Measurements from ENCODE around the gene UQCC2. TPM values are rescaled to one million over a fixed set of nuclear protein-coding genes. Genes with fewer than 3 reads are reported as not detected.

The UQCC2 gene
- total and polyA plus RNA-seq, 2 donors (not counting 1 experiment from before 2014, with no cell fraction given), result 13.2 to 16.6 TPM

- Mint-ChIP-seq H3K4me3 (no peak overlapping the region), H3K27ac (no peak overlapping the region), H3K4me1 (peaks cover 4% of the 10 kb centered on the region), H3K9me3 (ENCODE audit: insufficient read depth) (no peaks in the 10 kb centered on the region), H3K27me3 (peaks cover 30% of the 10 kb centered on the region)
- Histone ChIP-seq H3K4me1 (ENCODE audit: control insufficient read depth in 2 of 2, insufficient read depth in 2 of 2, low read length in 2 of 2) (peaks cover 0 to 3% of the 10 kb centered on the region in 2 donors), H3K4me2 (replicated peaks; ENCODE audit: low read depth, low read length, poor library complexity, severe bottlenecking) (no peak overlapping the region), H4K20me1 (ENCODE audit: control insufficient read depth, insufficient read depth, low read length, poor library complexity, severe bottlenecking) (no peaks in the 10 kb centered on the region), H3K9ac (ENCODE audit: low read length) (no peak overlapping the region), H3K4me3 (ENCODE audit: control extremely low read depth in 1 of 5, extremely low read depth in 1 of 5, insufficient read depth in 1 of 5, low read depth in 2 of 5, low read length in 4 of 5) (no peak overlapping the region), H3K9me3 (ENCODE audit: control extremely low read depth in 1 of 3, control insufficient read depth in 2 of 3, insufficient read depth in 1 of 3, low read length in 2 of 3) (no peaks in the 10 kb centered on the region), H3K79me2 (ENCODE audit: control insufficient read depth, insufficient read depth, low read length) (no peaks in the 10 kb centered on the region), H3K27ac (ENCODE audit: low read length in 2 of 2) (no peak overlapping the region), H2AFZ (ENCODE audit: insufficient read depth, low read depth, low read length, poor library complexity, severe bottlenecking) (no peak overlapping the region), H3K27me3 (replicated peaks in 1 of 4; ENCODE audit: control extremely low read depth in 1 of 4, control insufficient read depth in 3 of 4, insufficient read depth in 4 of 4, low read length in 3 of 4) (peaks cover 0 to 7% (median 2%) of the 10 kb centered on the region in 4 experiments), H3K36me3 (replicated peaks in 1 of 2; ENCODE audit: control extremely low read depth in 1 of 2, control insufficient read depth in 1 of 2, extremely low read depth in 1 of 2, insufficient read depth in 2 of 2, low read length in 1 of 2) (no peaks in the 10 kb centered on the region)
- DNase-seq (no peak), ATAC-seq (ENCODE audit: low read depth) (no peak)
- no peak for TF ChIP-seq EZH2 (IDR thresholded peaks at IDR 0.05; ENCODE audit: borderline replicate concordance, insufficient read depth, low read depth, low read length, poor library complexity, severe bottlenecking)
- TF ChIP-seq CTCF (IDR thresholded peaks at IDR 0.05), result no peak
- intact Hi-C loops (cut with micrococcal nuclease), result no loop called here
- CTCF ChIA-PET, result interaction anchor here (1.4 kb wide), 2 partner anchors 9 to 14 kb away, joined by 6 read pairs; no protein-coding TSS in a partner anchor
- 95% methylated on average over 9 of the region's 10 CpGs for WGBS (ENCODE audit: insufficient coverage)
- POLR2A ChIA-PET, result no interaction called here
Measured at GRCh38 chr6:33757906-33758305, 46.4 kb upstream of the UQCC2 start.

DNA sequence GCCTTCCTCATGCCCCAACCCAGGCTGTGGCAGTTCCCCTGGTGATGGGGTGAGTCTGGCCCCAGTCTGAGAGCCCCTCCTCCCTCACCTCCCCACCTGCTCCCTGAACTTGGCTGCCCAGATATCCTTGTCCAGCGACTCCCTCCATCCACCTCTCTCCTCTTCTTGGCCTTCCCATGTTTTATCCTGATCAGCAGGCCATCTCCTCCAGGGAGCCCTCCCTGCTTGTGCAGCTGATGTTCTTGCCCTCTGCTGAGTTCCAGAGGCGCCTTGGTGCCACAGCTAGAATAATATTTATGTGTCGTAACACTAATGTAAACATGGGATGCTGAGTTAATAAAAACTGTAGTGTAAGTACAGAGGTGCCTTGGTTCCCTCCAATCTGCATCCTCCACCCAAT lies 45.6 kb upstream of the UQCC2 start:
- H3K9ac ChIP-seq (ENCODE audit: low read length), result no peak overlapping the region
- H3K79me2 ChIP-seq (ENCODE audit: control insufficient read depth, insufficient read depth, low read length), result no peaks in the 10 kb centered on the region
- intact Hi-C loops (cut with micrococcal nuclease), result no loop called here
- POLR2A ChIA-PET, result no interaction called here
- H3K4me1 ChIP-seq (ENCODE audit: control insufficient read depth in 2 of 2, insufficient read depth in 2 of 2, low read length in 2 of 2), result peaks cover 0 to 3% of the 10 kb centered on the region in 2 donors
- Mint-ChIP-seq H3K4me3 (no peak overlapping the region), H3K27me3 (peaks cover 26% of the 10 kb centered on the region), H3K9me3 (ENCODE audit: insufficient read depth) (no peaks in the 10 kb centered on the region), H3K27ac (no peak overlapping the region), H3K4me1 (peaks cover 3% of the 10 kb centered on the region)
- no peak for DNase-seq
- 100% methylated on average over 1 of the region's 3 CpGs for WGBS (ENCODE audit: insufficient coverage)
- no peaks in the 10 kb centered on the region for H3K9me3 ChIP-seq (ENCODE audit: control extremely low read depth in 1 of 3, control insufficient read depth in 2 of 3, insufficient read depth in 1 of 3, low read length in 2 of 3)
- no peak overlapping the region for H3K4me2 ChIP-seq (replicated peaks; ENCODE audit: low read depth, low read length, poor library complexity, severe bottlenecking)
- no peak overlapping the region for H2AFZ ChIP-seq (ENCODE audit: insufficient read depth, low read depth, low read length, poor library complexity, severe bottlenecking)
- H3K36me3 ChIP-seq (replicated peaks in 1 of 2; ENCODE audit: control extremely low read depth in 1 of 2, control insufficient read depth in 1 of 2, extremely low read depth in 1 of 2, insufficient read depth in 2 of 2, low read length in 1 of 2), result no peaks in the 10 kb centered on the region
- peaks cover 0 to 5% (median 2%) of the 10 kb centered on the region in 4 experiments for H3K27me3 ChIP-seq (replicated peaks in 1 of 4; ENCODE audit: control extremely low read depth in 1 of 4, control insufficient read depth in 3 of 4, insufficient read depth in 4 of 4, low read length in 3 of 4)
- no peaks in the 10 kb centered on the region for H4K20me1 ChIP-seq (ENCODE audit: control insufficient read depth, insufficient read depth, low read length, poor library complexity, severe bottlenecking)
- no peak for ATAC-seq (ENCODE audit: low read depth)
- H3K27ac ChIP-seq (ENCODE audit: low read length in 2 of 2), result no peak overlapping the region
- no peak overlapping the region for H3K4me3 ChIP-seq (ENCODE audit: control extremely low read depth in 1 of 5, extremely low read depth in 1 of 5, insufficient read depth in 1 of 5, low read depth in 2 of 5, low read length in 4 of 5)
- TF ChIP-seq CTCF (IDR thresholded peaks at IDR 0.05), result no peak
- TF ChIP-seq EZH2 (IDR thresholded peaks at IDR 0.05; ENCODE audit: borderline replicate concordance, insufficient read depth, low read depth, low read length, poor library complexity, severe bottlenecking), result no peak
- CTCF ChIA-PET, result interaction anchor here (1.4 kb wide), 2 partner anchors 10 to 14 kb away, joined by 6 read pairs; no protein-coding TSS in a partner anchor

All from B cell (primary cell).